GM20000 (cell line): ENCODE data around the gene ARL4A.

ENCODE experiments used
- DNase-seq: peaks from one replicate; pipeline ENCODE4 v3.0.0; 2012; ENCODE audit warnings: low spot score
- CTCF ChIP-seq: IDR thresholded peaks from 2 replicates; pipeline ENCODE4 v1.5.1; 2012; ENCODE audit warnings: mild to moderate bottlenecking, control low read depth; ENCODE audit errors: extremely low read depth, missing control alignments

The ARL4A gene

GRCh38 chr7:12738665-12739064 is 51.2 kb downstream of the ARL4A start:
- no peak for TF ChIP-seq CTCF
- no peak for DNase-seq
